ENCODE results near the gene VAPA.

Gene VAPA, protein sequence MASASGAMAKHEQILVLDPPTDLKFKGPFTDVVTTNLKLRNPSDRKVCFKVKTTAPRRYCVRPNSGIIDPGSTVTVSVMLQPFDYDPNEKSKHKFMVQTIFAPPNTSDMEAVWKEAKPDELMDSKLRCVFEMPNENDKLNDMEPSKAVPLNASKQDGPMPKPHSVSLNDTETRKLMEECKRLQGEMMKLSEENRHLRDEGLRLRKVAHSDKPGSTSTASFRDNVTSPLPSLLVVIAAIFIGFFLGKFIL

GRCh38 chr18:9913526-9914333 lies at the start of gene VAPA:
Gene VAPA, plus strand, starts transcription at chr18:9914016. Its CDS starts 241 bp downstream, at chr18:9914257.
- peak; percentile 83 for DNase-seq (ENCODE audit: low spot score)

- no peak for DNase-seq (ENCODE audit: low spot score)
These were observed 47.9 kb upstream of the VAPA start for GRCh38 chr18:9865764-9866490.

GRCh38 chr18:9866627-9867026 lies 47.2 kb upstream of the VAPA start:
- no peak for DNase-seq (ENCODE audit: low spot score)

- no peak for DNase-seq (ENCODE audit: low spot score)
These were observed 46.7 kb upstream of the VAPA start for GRCh38 chr18:9867071-9867594.

DNA sequence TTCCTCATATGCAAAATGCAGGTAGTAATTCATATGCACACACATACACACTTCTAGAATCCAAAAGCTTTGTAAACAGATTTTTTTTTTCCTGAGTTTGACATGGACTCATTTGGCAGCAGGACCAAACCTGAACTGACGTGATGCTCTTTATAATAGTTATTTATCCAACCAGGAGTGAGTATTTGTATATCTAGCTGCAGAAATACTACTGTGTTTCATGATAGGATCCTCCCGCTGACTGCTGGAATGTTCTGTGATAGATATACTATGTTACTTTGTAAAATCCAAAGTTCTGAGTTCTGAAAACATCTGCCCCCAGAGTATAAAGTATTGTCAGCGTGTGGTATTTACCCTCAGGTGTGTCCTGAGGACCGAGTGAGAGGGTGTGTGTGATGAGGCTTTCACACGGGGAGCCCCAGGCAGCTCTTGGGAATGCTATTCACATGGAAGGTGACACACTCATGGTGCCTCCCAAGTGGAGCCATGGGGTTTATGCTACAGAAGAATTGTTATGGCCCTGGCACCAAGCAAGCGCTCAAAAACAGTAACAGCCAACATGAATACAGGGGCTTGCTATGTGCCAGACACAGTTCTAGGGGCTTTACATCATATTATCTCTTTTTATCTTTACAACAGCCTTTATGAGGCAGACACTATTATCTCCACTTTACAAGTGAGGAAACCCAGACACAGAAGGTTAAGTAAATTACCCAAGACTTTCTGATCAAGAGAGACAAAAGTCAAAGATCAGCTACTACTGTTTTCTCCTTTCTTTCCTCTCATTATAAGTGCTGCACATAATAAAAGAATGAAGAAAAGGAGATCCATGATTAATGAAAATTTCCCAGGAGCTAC lies 44.7 kb upstream of the VAPA start:
- DNase-seq (ENCODE audit: low spot score), result no peak

GRCh38 chr18:9869715-9870430 lies 43.9 kb upstream of the VAPA start:
- peak; percentile 23 for DNase-seq (ENCODE audit: low spot score)

DNA sequence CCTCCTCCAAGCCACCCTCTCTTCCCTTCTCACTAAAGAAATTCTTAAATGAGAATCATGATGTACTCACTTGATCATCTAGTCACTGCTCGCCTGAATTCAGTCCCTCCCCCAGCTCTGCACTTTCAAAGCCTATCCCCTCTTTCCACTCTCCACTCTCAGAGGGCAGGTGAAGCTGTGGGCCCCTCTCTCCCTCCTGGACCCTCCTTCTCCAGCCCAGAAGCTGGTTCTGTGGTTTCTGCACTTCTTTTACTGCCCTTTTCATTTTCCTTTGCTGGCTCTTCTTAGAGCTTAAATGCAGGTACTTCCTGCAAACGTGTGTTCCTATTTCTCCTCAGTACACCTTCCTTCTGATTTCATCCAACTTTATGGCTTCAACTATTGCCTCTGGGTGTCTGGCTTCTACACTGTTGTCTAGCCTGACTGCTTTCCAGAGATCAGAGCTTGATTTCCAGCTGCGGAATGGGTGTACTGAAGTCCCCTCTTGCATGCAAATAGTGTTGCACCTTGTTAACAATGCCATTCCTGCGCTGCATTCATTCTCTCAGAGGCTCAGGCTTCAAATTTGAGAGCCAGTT lies 43.3 kb upstream of the VAPA start:
- no peak for DNase-seq (ENCODE audit: low spot score)

DNA sequence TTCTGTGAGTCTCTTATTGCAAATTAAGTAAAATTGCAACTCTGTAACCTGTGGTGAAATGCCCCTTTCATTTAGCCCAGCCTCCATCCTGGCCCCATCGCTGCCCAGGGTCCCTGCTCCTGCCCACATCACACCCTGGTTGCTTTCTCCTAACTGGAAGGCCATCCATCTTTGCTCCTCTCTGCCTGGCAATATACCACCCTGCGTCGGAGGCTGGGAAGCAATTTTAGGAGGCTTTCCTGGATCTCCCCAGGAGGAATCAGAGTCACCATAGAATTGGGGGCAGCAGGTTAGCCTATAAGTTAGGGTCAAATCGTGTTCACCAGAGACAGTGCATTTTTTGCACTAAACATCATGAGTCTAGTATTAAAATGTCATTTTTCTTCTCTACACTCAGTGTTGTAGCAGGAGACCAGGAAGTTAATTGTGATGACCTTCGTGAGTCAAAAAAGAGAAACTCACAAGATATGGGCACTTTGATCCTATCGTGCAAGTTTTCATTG lies 42.5 kb upstream of the VAPA start:
- DNase-seq (ENCODE audit: low spot score), result no peak

- no peak for DNase-seq (ENCODE audit: low spot score)
These were observed 41.0 kb upstream of the VAPA start for GRCh38 chr18:9872823-9873222.

- no peak for DNase-seq (ENCODE audit: low spot score)
These were observed 39.1 kb upstream of the VAPA start for GRCh38 chr18:9874728-9875127.

GRCh38 chr18:9876212-9876866 lies 37.5 kb upstream of the VAPA start:
- DNase-seq (ENCODE audit: low spot score), result no peak

GRCh38 chr18:9876867-9877654 lies 36.8 kb upstream of the VAPA start:
- peak; percentile 36 for DNase-seq (ENCODE audit: low spot score)

DNA sequence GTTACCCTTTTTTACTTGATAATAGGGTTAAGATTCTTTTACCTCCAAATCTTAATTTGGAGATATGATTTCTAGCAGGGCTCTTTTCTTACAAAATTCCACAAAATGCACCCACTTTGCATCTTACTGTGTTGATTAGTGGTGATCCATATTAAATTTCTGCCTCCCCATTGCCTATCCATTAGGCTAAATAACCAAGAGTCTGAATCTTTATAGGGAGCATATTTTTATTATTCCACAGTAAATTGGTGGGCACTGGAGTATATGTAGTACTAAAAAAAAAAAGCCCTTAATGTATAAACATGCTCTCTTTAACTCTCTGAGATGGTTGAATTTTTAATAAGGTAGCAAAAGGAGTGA lies 36.2 kb upstream of the VAPA start:
- DNase-seq (ENCODE audit: low spot score), result no peak

GRCh38 chr18:9878095-9878494 lies 35.7 kb upstream of the VAPA start:
- no peak for DNase-seq (ENCODE audit: low spot score)

DNA sequence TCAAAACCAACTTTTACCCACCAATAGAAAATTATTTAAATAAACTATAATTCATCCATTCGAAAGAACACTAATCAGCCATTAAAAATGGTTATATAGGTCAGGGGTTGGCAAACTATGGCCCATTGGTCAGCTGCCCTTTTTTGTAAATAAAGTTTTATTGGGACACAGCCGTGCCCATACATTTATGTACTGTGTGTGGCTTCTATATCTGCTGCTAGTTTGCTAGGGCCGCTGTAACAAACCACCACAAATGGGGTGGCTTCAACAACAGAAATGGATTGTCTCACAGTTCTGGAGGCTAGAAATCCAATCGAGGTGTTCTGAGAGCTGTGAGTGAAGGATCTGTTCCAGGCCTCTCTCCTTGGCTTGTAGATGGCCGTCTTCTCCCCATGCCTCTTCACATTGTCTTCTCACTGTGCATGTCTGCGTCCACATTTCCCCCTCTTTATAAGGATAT lies 35.0 kb upstream of the VAPA start:
- no peak for DNase-seq (ENCODE audit: low spot score)

DNA sequence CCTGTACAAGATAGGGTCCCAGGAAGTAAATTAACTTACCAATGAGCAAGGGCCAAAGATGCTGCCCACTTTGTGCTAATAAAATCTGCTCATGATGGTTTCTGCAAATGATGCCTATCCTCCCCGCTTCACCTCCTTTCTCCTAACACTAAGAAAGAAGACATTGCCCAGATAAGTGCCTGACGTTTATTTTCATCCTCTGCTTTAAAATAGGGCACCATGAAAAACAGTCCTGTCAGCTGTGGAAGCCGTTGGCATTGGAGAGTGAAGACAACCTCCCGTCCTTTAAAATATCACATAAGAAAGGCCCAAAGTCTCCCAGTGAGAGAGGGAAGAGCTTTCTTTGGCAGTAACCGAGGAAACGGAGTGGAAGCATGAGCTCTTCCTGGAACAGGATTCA lies 29.7 kb upstream of the VAPA start:
- no peak for DNase-seq (ENCODE audit: low spot score)

GRCh38 chr18:9884532-9885140 lies 29.2 kb upstream of the VAPA start:
- no peak for DNase-seq (ENCODE audit: low spot score)

- DNase-seq (ENCODE audit: low spot score), result no peak
These were observed 28.4 kb upstream of the VAPA start, which contains the start of gene TXNDC2 for GRCh38 chr18:9885170-9886004. Gene TXNDC2, plus strand, starts transcription at chr18:9885973. Its CDS starts 708 bp downstream, at chr18:9886681.

All from COLO829 (cell line).